GM12873 (cell line): ENCODE results near the gene LY6G5B.

Experiments
- CTCF ChIP-seq: IDR thresholded peaks from 2 replicates; pipeline ENCODE4 v1.5.1; 2012; ENCODE audit warnings: low read depth, mild to moderate bottlenecking, moderate library complexity, low read length, control low read depth; ENCODE audit not compliant: insufficient read depth; ENCODE audit errors: missing control alignments

LY6G5B gene

GRCh38 chr6:31634131-31634530 lies 35.6 kb upstream of the LY6G5B start:
- no peak for TF ChIP-seq CTCF

- no peak for TF ChIP-seq CTCF
Observed at GRCh38 chr6:31634969-31635575, 34.7 kb upstream of the LY6G5B start.

GRCh38 chr6:31636698-31637596 lies 32.8 kb upstream of the LY6G5B start:
- TF ChIP-seq CTCF = no peak

GRCh38 chr6:31639043-31639442 lies 30.7 kb upstream of the LY6G5B start:
- no peak for TF ChIP-seq CTCF

GRCh38 chr6:31639449-31639861 lies 30.3 kb upstream of the LY6G5B start:
- no peak for TF ChIP-seq CTCF

GRCh38 chr6:31640612-31641011 lies 29.2 kb upstream of the LY6G5B start:
- no peak for TF ChIP-seq CTCF

- TF ChIP-seq CTCF = no peak
Observed at GRCh38 chr6:31641370-31641769, 28.4 kb upstream of the LY6G5B start.
